Globus pallidus (tissue), 1 donor: ENCODE data around the gene KRTAP10-11.
"Not testable (repeated sequence)": the region's sequence is repeated elsewhere in the genome, so short reads cannot be mapped to it uniquely, and the experiment has no call there.

Experiments
- DNase-seq: peaks from one replicate; pipeline ENCODE4 v3.0.0-alpha.2; 2015; ENCODE audit warnings: low spot score

KRTAP10-11 gene

DNA sequence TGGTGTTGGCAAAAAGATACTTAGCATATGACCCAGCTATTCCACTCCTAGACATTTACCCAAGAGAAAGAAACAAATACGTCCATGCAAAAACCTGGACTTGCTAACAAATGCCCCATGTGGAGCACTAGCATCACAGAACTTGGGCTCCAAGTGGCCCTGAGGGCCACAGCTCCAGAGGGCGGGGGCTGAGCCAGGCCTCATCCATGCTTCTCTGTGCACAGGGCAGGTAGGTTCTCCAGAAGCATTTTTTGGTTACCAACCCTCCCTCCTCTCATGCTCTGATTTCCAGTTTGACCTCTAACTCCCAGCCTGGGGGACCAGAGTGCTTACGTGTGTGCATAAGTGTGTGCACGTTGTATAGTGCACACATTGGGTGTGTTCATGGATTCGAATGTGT is 18.5 kb downstream of the KRTAP10-11 start:
- DNase-seq, result no peak

DNA sequence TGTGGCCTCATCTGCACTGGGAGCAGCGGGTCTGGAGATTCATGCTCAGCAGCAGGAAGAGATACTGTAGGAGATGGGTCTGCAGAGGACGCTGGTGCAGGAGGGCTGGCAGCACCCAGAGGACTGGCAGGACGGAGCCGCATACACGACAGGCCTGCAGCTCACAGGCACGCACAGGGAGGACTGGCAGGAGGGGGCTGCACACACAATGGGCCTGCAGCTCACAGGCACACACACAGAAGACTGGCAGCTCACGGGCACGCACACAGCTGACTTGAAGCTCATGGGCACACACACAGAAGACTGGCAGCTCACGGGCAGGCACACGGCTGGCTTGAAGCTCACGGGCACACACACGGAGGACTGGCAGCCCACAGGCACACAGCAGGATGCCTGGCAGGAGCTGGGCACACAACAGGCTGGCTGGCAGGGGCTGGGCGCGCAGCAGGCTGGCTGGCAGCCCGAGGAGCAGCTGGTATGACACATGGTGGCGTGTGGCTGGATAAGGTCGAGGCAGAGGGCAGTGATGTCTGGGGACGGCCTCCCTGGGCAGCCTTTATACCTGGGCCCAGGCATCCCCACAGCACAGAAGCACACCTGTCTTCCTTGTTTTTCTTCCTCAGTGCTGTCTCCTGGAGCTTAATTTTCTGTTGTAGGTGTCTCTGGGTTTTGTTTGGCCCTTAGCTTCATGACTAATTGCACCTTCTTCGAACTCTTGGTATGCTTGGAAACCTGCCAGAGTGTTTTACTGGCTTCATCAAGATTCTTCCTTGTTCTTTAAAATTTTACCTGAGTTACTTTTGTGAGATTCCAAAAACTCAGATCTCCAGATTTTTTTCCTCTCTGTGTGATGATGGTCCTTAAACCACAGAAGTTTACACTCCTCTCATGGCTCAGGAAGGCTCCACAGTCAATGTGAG is 20.4 kb downstream of the KRTAP10-11 start, which contains the start of gene KRTAP12-2:
Gene KRTAP12-2 (minus strand): TSS at position 527 of the 920 bp plus-strand sequence. CDS start 41 bp downstream, at position 486.
- DNase-seq, result no peak

DNA sequence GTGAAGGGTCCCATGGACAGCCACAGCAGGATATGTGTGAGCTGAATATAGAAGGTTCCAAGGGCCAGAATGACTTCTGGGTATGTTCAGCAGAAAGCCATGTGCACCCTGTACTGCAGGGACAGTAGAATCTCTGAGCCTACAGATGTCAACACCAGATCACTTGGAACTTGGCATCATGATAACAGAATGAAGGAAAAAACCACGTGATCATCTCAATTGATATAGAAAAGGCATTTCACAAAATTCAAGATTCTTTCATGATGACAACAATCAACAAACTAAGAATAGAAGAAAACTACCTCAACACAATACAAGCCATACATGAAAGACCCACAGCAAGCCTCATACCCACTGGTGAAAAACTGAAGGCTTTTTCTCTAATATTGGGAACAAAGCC is 21.4 kb downstream of the KRTAP10-11 start:
- DNase-seq, result no peak

DNA sequence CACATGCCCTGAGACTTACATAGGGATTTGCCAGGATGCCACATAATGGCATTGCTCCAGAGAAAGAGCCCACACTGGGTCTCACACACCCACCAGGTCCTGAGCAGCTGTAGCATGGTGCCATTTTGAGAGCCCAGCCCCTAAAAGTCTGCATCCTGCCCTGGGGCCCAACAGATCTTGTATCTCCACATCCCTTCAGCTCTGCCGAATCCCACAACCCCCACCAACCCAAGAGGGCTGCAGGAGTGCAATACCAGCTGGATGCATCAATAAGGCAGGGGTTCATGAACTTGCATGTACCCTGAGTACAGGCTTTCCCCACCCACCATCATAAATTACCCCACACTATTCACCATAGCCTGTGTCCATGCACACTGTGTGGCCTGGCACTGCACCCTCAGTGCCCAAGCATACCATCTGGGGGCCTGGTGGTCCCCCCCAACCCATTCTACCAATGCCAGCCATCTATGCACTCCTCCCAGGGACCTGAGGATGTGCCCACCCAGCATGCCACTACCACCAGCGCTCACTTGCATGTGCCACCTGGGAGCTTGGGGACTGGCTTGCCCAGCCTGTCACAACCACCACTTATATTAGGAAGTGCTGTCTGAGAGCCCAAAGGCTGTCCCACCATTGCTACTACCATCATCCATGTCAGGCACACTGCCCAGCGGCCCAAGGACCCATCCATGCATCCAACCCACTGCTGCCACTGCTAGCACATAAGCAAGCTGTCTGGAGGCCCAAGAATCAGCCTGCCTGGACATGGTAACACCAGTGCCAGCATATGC is 24.6 kb downstream of the KRTAP10-11 start:
- no peak for DNase-seq

DNA sequence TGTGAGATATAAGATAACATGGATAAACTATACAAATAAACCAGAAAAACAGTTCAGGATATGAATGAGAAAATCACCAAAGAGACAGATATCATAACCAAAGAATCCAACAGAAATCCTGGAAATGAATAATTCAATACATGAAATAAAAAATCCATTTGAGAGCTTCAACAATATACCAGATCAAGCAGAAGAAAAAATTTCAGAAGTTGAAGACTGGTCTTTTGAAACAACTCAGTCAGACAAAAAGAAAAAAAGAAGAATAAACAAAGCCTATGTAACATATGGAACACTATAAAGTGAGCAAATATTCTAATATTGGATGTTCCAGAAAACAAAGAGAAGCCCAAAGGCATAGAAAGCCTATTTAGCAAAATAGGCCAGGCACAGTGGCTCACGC is 25.7 kb downstream of the KRTAP10-11 start:
- no peak for DNase-seq

DNA sequence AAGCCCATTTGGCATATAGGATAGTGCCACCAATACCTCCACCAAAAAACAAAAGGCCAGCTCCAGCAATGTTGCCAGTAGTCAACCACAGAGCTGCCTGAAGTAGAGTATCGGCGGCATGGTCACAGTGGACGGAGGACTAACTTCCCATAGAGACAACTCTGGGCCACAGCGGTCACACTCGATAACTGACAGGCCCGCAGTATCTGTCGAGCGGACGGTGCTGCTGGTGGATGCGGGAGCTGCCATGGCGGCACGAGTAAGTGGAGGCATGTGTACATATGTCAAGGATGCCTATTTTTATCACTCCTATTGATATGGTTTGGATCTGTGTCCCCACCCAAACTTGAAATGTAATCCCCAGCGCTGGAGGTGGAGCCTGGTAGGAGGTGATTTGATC is 31.7 kb downstream of the KRTAP10-11 start:
- DNase-seq, result no peak

DNA sequence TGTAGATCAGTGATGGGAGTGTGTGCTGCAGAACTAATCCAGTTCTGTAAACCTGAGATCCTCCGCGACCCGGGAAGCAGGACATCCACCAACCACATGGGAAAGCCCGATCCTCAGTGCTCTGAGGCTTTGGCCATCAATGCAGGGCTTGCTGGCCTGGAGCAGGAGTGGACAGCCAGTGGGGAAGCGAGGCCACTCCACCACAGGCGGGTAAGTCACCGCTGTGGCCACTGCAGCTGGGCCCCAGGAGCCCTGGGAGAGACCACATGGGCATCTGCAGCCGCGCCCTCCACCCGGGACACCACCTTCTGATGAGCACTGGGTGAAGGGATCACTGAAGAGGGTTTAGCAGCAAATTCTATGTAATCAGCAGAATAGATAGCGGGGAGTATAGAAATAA is 34.9 kb downstream of the KRTAP10-11 start:
- no peak for DNase-seq

DNA sequence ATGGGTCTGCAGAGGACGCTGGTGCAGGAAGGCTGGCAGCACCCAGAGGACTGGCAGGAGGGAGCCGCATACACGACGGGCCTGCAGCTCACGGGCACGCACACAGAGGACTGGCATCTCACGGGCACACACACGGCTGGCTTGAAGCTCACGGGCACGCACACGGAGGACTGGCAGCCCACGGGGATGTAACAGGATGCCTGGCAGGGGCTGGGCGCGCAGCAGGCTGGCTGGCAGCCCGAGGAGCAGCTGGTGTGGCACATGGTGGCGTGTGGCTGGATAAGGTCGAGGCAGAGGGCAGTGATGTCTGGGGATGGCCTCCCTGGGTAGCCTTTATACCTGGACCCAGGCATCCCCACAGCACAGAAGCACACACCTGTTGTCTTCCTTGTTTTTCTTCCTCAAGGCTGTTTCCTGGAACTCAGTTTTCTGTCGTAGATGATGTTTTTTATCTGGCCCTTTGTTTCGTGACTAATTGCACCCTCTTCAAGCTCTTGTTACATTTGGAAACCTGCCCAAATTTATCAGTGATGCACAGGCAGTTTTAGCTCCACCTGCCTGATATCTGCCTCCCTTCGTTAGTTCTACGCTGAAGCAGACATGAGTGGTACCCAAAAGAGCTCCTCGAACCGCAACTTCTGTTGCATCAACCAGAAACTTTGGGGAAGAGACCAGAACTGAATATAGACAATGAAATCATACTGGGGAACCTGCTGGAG is 35.8 kb downstream of the KRTAP10-11 start, which contains the start of gene KRTAP12-1:
Gene KRTAP12-1 (minus strand): TSS at position 303 of the 719 bp plus-strand sequence. CDS start 40 bp downstream, at position 263.
- DNase-seq, result no peak

DNA sequence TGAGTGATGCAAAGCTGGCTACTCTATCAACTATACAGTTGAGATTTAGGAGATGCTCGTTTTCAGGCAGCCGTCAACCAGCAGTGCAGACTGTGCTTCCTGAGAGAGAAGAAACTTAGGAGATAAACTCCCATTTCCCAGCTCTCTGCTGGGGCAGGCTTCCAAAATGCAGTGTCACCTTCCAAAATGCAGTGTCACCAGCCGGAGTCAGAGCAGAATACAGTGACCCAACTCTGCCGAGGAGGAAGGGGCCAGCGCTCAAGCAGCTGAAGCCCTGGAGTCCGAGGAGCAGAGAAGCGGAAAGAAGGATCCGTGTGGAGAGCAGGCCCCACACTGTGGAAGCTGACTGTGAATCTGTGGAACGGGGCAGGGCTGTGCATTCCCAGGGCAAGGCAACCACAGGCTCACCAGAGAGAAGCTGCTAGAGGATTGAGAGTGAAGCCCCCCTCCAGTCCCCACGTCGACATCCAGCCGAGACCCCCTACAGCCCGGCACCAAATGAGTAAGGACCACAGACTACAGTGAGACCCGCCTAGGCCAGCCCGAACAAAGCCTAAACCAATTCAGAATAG is 36.5 kb downstream of the KRTAP10-11 start:
- no peak for DNase-seq

DNA sequence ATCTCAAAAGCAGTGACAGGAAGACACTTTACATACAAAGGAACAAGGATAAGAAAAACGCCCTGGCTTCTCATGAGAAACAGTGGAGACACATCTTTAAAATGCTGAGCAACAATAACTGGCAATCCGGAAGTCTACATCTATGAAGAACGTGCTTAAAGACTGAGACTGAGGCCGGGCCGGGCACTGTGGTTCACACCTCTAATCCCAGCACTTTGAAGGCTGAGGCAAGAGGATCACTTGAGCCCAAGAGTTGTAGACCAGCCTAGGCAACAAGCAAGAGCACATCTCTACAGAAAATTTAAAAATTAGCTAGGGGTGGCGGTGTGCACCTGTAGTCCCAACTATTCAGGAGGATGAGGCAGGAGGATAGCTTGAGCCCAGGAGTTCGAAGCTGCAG is 37.9 kb downstream of the KRTAP10-11 start:
- no peak for DNase-seq

DNA sequence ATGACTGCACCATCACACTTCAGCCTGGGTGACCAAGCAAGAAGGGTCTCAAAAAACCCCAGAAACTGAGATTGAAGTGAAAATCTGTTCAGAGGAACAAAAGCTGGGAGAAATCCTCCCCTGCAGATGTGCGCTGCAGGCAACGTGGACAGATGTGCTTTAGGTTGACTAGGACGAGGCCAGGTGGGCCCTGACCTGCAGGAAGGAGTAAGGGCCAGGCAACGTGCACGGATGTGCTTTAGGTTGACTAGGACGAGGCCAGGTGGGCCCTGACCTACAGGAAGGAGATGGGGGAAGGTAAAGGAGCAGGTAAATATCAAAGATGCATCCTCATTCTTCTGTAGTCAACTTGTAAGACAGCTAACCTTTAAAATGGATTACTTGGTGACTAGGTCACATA is 38.3 kb downstream of the KRTAP10-11 start:
- no peak for DNase-seq

DNA sequence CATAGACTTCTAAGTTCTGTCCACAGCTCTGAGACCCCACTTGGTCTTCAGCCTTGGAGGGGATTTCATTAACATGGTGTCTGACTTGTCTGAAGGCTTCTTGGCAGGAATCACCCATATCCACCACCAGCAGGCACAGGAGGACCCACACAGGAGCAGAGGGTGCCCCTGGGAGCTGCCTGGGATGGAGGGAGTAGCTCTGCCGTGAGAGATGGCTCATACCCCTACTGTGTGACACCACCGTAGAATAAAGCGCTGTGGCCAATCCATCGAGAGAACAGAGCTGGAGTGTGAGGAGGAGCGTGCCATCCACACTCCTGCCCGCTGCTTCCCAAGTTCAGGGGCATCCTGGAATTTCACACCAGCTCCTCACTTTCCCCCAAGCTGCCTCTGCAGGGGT is 38.8 kb downstream of the KRTAP10-11 start:
- DNase-seq, result not testable (repeated sequence)

DNA sequence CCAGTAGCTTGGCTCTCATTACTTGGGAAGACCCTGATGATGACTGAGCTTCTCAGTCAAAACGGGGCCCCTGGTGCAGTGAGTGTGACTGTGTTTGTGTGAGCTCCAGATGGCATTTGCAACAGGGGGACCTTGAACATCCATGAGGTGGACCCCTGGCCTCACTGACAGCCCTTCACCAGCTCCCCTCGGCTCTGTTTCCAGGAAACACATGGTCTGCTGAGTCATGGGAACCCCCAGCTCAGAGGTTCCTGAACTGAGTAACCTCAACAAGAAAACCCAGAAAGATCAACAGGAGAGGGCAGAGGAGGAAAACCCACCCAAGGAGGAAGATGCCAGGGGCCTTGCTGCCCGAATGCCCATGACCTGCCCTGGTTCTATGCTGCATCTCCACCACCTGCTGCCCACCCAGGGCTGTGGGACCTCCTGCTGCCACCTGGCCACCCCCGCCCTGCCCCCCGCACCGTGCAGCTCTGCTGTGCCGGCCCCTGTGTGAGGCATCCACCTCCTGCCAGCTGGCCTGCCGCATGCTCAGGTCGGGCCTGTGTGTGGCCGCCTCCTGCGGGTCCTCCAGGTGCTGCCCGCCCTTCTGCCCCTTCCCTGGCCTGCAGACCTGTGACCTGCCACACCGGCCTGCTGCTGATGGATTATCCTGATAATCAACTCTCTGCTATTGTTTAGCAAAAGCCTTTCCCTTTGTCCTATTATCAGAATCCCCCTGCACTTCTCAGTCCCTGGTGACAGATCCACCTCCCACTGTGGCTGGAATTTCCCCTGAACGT is 40.0 kb downstream of the KRTAP10-11 start:
- DNase-seq, result no peak

DNA sequence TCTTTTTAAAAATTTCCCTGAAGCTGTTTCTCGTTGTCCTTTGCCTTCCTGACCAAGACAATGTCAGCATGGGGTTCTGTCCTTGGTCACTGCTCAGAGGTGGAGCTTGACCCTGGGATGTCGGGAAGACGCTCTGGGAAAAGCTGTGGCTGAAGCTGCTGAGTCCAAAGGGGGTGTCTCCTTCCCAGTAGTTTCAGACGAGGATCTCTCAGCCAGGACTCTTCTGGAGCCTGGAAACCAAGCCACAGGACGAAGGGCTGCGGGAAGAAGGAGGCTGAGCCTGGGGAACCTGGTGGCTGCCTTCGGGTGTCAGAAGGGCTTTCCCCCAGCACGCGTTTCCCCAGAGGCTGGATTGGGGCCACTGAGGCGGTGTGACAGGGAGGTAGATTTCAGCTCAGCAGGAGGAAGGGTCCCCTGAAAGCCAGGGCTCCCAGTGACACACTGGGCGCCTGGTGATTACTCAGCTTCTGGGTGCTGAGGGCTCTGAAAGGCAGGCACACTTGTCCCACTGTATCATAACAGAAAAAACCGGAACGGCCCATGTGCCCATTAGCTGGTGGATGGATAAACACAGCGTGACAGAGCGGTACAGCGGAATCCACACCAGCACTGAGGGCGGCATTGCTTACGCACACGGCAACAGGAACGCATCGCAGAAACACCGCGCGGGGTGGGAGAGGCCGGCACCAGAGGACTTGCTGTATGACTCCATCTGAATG is 40.8 kb downstream of the KRTAP10-11 start:
- no peak for DNase-seq

DNA sequence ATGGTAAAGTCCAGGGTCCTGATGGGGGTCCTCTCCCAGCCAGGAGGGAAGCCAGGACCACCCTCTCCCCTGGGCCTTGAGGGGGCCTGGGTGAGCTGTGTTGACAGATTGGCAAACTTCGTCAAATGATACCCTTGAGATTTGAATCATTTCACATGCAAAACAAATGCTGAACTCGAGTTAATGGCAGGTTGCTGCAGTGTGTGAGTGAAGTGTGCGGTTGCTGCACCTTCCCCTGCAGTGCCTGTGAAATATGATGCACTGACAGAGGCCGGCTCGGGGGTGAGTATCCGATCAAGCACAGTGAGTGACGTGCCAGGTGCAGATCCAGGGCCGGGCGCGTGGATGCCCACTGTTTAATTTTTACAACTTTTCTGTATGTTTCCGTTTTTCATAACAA is 41.5 kb downstream of the KRTAP10-11 start:
- no peak for DNase-seq

DNA sequence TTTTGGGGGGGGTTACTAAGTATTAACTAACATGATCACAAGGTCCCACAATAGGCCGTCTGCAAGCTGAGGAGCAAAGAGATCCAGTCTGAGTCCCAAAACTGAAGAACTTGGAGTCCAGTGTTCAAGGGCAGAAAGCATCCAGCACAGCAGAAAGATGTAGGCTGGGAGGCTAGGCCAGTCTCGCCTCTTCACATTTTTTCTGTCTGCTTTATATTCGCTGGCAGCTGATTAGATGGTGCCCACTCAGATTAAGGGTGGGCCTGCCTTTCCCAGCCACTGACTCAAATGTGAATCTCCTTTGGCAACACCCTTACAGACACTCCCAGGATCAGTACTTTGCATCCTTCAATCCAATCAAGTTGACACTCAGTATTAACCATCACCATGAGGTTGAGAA is 43.5 kb downstream of the KRTAP10-11 start:
- not testable (repeated sequence) for DNase-seq

DNA sequence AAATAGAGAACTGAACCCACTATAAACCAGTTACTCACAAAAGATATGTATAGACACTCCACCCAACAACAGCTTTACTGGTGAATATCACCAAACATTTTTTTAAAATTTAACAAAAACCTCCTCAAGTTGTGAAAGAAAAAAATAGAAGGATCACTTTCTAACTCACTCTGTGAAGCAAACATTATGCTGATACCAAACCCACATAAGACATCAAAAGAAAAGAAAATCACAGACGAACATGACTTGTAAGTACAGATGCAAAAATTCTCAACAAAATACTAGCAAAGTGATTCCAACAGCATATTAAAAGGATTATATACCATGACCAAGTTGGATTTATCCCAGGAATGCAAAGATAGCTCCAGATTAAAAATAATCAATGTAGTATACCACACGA is 45.5 kb downstream of the KRTAP10-11 start:
- DNase-seq, result no peak

DNA sequence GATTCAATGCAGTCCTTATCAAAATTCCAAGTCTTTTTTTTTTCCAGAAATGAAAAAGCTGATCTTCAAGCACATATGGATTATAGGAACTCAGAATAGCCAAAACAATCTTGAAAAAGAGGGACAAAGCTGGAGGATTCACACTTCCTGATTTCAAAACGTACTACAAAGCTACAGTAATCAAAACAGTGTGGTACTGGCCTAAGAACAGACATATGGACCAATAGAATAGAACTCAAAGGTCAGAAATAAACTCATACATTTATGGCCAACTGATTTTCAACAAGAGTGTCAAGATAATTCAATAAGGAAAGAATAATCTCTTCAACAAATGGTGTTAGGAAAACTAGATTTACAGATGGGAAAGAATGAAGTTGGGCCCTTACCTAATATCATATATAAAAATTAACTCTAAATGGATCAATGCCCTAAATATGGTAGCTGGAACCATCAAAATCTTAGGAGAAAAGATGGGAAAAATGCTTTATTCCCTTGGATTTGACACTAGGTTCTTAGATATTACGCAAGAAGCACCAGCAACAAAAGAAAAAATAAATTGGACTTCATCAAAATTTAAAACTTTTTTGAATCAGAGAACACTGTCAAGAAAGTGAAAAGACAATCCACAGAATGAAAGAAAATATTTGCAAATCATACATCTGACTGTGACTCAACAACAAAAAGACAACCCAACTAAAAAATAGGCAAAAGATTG is 46.7 kb downstream of the KRTAP10-11 start:
- no peak for DNase-seq

DNA sequence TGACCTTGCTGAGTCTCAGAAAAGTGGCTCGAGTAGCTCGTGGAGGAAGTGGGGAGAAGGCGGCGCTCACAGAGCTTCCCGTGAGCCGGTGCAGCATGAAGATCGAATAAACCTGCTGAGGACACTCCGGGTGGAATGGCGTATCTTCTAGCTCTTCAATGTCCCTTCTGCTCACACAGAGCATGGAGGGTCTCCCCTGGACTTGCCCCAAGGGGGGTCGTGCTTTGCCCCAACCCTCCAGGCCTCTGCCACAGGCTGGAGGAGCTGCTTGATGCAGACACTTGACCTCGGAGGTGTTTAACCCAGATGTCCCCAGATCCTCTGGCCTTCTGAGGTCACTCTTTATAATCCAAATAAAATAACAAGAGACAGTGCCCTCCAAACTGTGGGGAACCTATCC is 48.6 kb downstream of the KRTAP10-11 start:
- DNase-seq, result no peak

DNA sequence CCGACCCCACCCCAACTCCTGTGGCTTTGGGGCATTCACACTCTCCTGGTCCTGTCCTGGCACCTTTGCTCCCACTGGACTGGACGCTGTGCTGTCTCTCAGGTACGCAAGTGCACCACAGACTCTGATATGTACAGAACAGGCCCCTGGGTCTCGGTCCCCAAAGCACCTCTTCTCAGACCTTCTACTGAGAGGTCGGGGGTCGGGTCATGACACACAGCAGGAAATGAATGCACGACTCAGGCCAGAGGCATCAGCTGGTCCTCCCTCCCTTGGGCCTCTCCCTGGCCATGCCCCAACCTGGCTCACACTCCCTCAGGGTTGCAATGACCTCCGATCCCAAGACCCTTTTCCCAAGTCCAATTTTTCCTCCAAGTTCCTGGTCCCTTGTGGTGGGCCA is 49.0 kb downstream of the KRTAP10-11 start:
- no peak for DNase-seq
